CD14-positive monocyte (primary cell): ENCODE measurements around the gene DYNLT2. TPM values are rescaled to one million over a fixed set of nuclear protein-coding genes. Genes with fewer than 3 reads are reported as not detected.

Experiments used
- DNase-seq, 3 donors: peaks; one replicate each; pipeline ENCODE4 v3.0.0-alpha.2; 2011 to 2022
- H2AFZ ChIP-seq: 2 replicates; pipeline ENCODE4 v1.6.0; 2012; ENCODE audit warnings: mild to moderate bottlenecking, low read depth, low read length, inconsistent platforms; ENCODE audit not compliant: insufficient read depth, poor library complexity, severe bottlenecking
- H3K27ac ChIP-seq, 2 donors: 1 replicate in 1 of 2; 2 replicates in 1 of 2; pipeline ENCODE4 v1.5.1; 2012 to 2013; ENCODE audit warnings: low read length in 2 of 2, control low read depth in 1 of 2, inconsistent platforms in 1 of 2, low read depth in 1 of 2, mild to moderate bottlenecking in 1 of 2
- H3K27me3 ChIP-seq, 2 donors: one replicate each; pipeline versions ENCODE4 v1.6.0 to v1.6.1; 2011 to 2013; ENCODE audit warnings: low read length in 2 of 2; ENCODE audit not compliant: control insufficient read depth in 2 of 2, insufficient read depth in 2 of 2
- H3K36me3 ChIP-seq, 2 donors: replicated peaks in 1 of 2; 1 replicate in 1 of 2; 2 replicates in 1 of 2; pipeline versions ENCODE4 v1.5.1 to v1.6.1; 2012 to 2013; ENCODE audit warnings: low read length in 2 of 2, control low read depth in 1 of 2, inconsistent platforms in 1 of 2, mild to moderate bottlenecking in 1 of 2; ENCODE audit not compliant: insufficient read depth in 2 of 2, control insufficient read depth in 1 of 2
- H3K4me1 ChIP-seq, 2 donors: 1 replicate in 1 of 2; 2 replicates in 1 of 2; pipeline versions ENCODE4 v1.5.1 to v1.6.1; 2012 to 2013; ENCODE audit warnings: low read length in 2 of 2, control low read depth in 1 of 2, inconsistent platforms in 1 of 2, mild to moderate bottlenecking in 1 of 2, moderate library complexity in 1 of 2; ENCODE audit not compliant: insufficient read depth in 2 of 2, control insufficient read depth in 1 of 2
- H3K4me2 ChIP-seq: replicated peaks from 2 replicates; pipeline ENCODE3; 2012; ENCODE audit warnings: low read length, moderate library complexity, mild to moderate bottlenecking; ENCODE audit not compliant: poor library complexity, severe bottlenecking; ENCODE audit errors: extremely low read depth
- H3K4me3 ChIP-seq, 3 experiments: fragments of 200-600 bp in 1 of 3; sonication (generic) in 1 of 3; replicated peaks in 1 of 3; 1 replicate in 2 of 3; 2 replicates in 1 of 3; pipeline ENCODE4 v1.5.1; 2011 to 2013; ENCODE audit warnings: low read length in 3 of 3, mild to moderate bottlenecking in 3 of 3, control low read depth in 2 of 3, low read depth in 2 of 3, inconsistent platforms in 1 of 3, moderate library complexity in 1 of 3
- H3K79me2 ChIP-seq: 2 replicates; pipeline ENCODE4 v1.6.0; 2012; ENCODE audit warnings: mild to moderate bottlenecking, control low read depth, inconsistent platforms, low read length, moderate library complexity; ENCODE audit not compliant: insufficient read depth
- H3K9ac ChIP-seq: 2 replicates; pipeline ENCODE4 v1.6.0; 2017; ENCODE audit warnings: low read length, mild to moderate bottlenecking; ENCODE audit not compliant: insufficient read depth, poor library complexity, severe bottlenecking
- H3K9me3 ChIP-seq, 2 donors: replicated peaks in 1 of 2; 1 replicate in 1 of 2; 2 replicates in 1 of 2; pipeline versions ENCODE4 v1.5.1 to v1.6.1; 2012 to 2013; ENCODE audit warnings: low read length in 2 of 2, control low read depth in 1 of 2; ENCODE audit not compliant: control insufficient read depth in 1 of 2, insufficient read depth in 1 of 2
- H4K20me1 ChIP-seq: 2 replicates; pipeline ENCODE4 v1.6.0; 2012; ENCODE audit warnings: mild to moderate bottlenecking, low read length, control low read depth, moderate library complexity; ENCODE audit not compliant: insufficient read depth
- H3K27ac Mint-ChIP-seq, 7 donors: one replicate each; pipeline ENCODE4 v1.8.0; 2020; ENCODE audit warnings: mild to moderate bottlenecking in 7 of 7, mixed read lengths in 7 of 7, moderate library complexity in 6 of 7, inconsistent platforms in 2 of 7
- H3K27me3 Mint-ChIP-seq, 3 donors: one replicate each; pipeline ENCODE4 v1.8.0; 2021 to 2022; ENCODE audit warnings: low read depth in 3 of 3, mild to moderate bottlenecking in 3 of 3, mixed read lengths in 3 of 3, moderate library complexity in 3 of 3, inconsistent platforms in 1 of 3
- H3K36me3 Mint-ChIP-seq, 2 donors: one replicate each; pipeline ENCODE4 v1.8.0; 2020; ENCODE audit warnings: mixed read lengths in 2 of 2, inconsistent platforms in 1 of 2, mild to moderate bottlenecking in 1 of 2
- H3K4me1 Mint-ChIP-seq: one replicate; pipeline ENCODE4 v1.8.0; 2020; ENCODE audit warnings: mild to moderate bottlenecking, mixed read lengths
- H3K4me3 Mint-ChIP-seq, 2 donors: one replicate each; pipeline ENCODE4 v1.8.0; 2020; ENCODE audit warnings: mild to moderate bottlenecking in 2 of 2, mixed read lengths in 2 of 2, moderate library complexity in 1 of 2
- H3K9me3 Mint-ChIP-seq, 7 donors: one replicate each; pipeline ENCODE4 v1.8.0; 2020 to 2022; ENCODE audit warnings: mixed read lengths in 7 of 7, mild to moderate bottlenecking in 6 of 7, moderate library complexity in 6 of 7, inconsistent platforms in 2 of 7
- WGBS: methylation state at CpG from one replicate; pipeline ENCODE4 v1.1.5; 2013; ENCODE audit warnings: missing lambda C conversion rate; ENCODE audit not compliant: insufficient coverage; 5-methylcytosine and 5-hydroxymethylcytosine counted together
- intact Hi-C, 2 donors: fragments of 100-400 bp; cut with micrococcal nuclease; formaldehyde crosslinking; loops; one replicate each; pipeline versions ENCODE4 v1.15.0 to v1.15.1; 2023
- polyA plus RNA-seq, 3 donors: library from polyadenylated mRNA; depleted of rRNA in 1 of 3; unstranded in 2 of 3; stranded (reverse) in 1 of 3; fragments of 300-500 nt in 2 of 3; fragments of >200 nt in 1 of 3; fragmentation: Illumina TruSeq in 2 of 3; gene quantifications; 1 replicate in 2 of 3; 2 replicates in 1 of 3; pipeline ENCODE4 v1.2.3, GENCODE V29; 2012 to 2021
- TF ChIP-seq, protein P1 (sequence below): fragments of 200-600 bp; IDR thresholded peaks from one replicate; pipeline ENCODE4 v1.8.0; 2022; ENCODE audit warnings: antibody characterized with exemption, mild to moderate bottlenecking

The DYNLT2 gene
- polyA plus RNA-seq, 3 donors: 0.19 to 1.5 (median 0.86) TPM

DNA sequence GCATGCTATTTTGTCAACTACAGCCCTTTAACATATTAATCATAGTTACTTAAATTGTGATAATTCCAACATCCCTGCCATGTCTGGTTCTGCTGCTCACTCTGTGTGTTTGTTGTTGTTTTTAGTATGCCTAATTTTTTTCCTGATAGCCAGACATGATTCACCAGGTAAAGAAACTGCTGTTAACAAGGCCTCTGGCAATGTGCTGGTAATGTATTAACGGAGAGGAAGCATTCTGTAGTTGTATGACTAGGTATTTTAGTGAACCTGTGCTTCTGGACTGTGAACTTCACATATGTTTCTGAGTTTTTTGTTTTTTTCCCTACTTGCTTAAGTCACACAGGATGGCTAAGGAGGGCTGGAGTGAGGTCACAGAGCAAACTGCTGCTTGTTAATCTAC lies 4.8 kb downstream of the DYNLT2 start:
- H3K27me3 ChIP-seq: peaks cover 0 to 2% of the 10 kb centered on the region in 2 donors
- no peak overlapping the region for H2AFZ ChIP-seq
- Mint-ChIP-seq H3K4me1 (peaks cover 14% of the 10 kb centered on the region), H3K27ac (no peak overlapping the region), H3K36me3 (peaks cover 0 to 4% of the 10 kb centered on the region in 2 donors), H3K9me3 (peaks cover 2 to 16% (median 9%) of the 10 kb centered on the region in 7 donors), H3K27me3 (peaks cover 0 to 11% (median 2%) of the 10 kb centered on the region in 3 donors), H3K4me3 (no peak overlapping the region)
- no peak overlapping the region for H3K9ac ChIP-seq
- peaks cover 10% of the 10 kb centered on the region for H3K79me2 ChIP-seq
- H3K4me2 ChIP-seq: no peak overlapping the region
- no peaks in the 10 kb centered on the region for H4K20me1 ChIP-seq
- no peak for DNase-seq
- peaks cover 8 to 11% of the 10 kb centered on the region in 2 donors for H3K4me1 ChIP-seq
- no peak overlapping the region for H3K4me3 ChIP-seq
- H3K27ac ChIP-seq: no peak overlapping the region
- TF ChIP-seq, protein P1, sequence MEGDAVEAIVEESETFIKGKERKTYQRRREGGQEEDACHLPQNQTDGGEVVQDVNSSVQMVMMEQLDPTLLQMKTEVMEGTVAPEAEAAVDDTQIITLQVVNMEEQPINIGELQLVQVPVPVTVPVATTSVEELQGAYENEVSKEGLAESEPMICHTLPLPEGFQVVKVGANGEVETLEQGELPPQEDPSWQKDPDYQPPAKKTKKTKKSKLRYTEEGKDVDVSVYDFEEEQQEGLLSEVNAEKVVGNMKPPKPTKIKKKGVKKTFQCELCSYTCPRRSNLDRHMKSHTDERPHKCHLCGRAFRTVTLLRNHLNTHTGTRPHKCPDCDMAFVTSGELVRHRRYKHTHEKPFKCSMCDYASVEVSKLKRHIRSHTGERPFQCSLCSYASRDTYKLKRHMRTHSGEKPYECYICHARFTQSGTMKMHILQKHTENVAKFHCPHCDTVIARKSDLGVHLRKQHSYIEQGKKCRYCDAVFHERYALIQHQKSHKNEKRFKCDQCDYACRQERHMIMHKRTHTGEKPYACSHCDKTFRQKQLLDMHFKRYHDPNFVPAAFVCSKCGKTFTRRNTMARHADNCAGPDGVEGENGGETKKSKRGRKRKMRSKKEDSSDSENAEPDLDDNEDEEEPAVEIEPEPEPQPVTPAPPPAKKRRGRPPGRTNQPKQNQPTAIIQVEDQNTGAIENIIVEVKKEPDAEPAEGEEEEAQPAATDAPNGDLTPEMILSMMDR: no peak
- H3K9me3 ChIP-seq: no peaks in the 10 kb centered on the region
- no peaks in the 10 kb centered on the region for H3K36me3 ChIP-seq
- intact Hi-C loops: no loop called here
- WGBS: no CpG with 5 or more reads among the region's 1 CpG

DNA sequence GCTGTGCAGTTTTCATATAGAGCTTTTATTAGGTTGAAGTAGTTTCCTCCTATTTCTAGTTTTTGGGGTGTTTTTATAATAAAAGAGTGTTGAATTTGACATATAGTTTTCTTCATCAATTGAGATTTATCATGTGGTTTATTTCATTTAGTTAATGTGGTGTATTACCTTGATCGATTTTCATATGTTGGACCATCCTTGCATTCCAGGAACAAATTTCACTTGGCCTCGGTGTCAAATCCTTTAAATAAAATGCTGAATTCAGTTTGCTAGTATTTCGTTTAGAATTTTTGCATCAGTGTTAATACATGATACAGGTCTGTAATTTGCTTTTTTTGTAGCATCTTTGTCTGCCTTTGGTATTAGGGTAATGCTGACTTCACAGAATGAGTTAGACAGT lies 6.0 kb downstream of the DYNLT2 start:
- Histone ChIP-seq H3K27me3 (peaks cover 0 to 2% of the 10 kb centered on the region in 2 donors), H3K9me3 (no peaks in the 10 kb centered on the region), H3K4me1 (peaks cover 1 to 2% of the 10 kb centered on the region in 2 donors), H3K9ac (no peak overlapping the region), H3K36me3 (no peaks in the 10 kb centered on the region), H3K4me2 (no peak overlapping the region), H3K27ac (no peak overlapping the region), H4K20me1 (no peaks in the 10 kb centered on the region), H3K79me2 (peaks cover under 1% of the 10 kb centered on the region), H2AFZ (no peak overlapping the region), H3K4me3 (no peak overlapping the region)
- no peaks in the 10 kb centered on the region for H3K36me3 Mint-ChIP-seq
- DNase-seq: no peak
- intact Hi-C loops: no loop called here
- H3K4me3 Mint-ChIP-seq: no peak overlapping the region
- H3K27ac Mint-ChIP-seq: no peak overlapping the region
- H3K27me3 Mint-ChIP-seq: peaks cover 0 to 11% (median 2%) of the 10 kb centered on the region in 3 donors
- no CpG with 5 or more reads among the region's 3 CpGs for WGBS
- H3K4me1 Mint-ChIP-seq: peaks cover 7% of the 10 kb centered on the region
- TF ChIP-seq, protein P1: no peak
- H3K9me3 Mint-ChIP-seq: peaks cover 2 to 16% (median 9%) of the 10 kb centered on the region in 7 donors
